ENCODE data around the gene ACTR3. TPM values are rescaled to one million over a fixed set of nuclear protein-coding genes. Genes with fewer than 3 reads are reported as not detected.

ACTR3 gene
- 115 TPM for total RNA-seq

GRCh38 chr2:113889471-113890252, at the start of gene ACTR3:
Gene ACTR3 (plus strand): TSS chr2:113890089. CDS start chr2:113890280, 191 bp downstream.

Small RNAs within 50 kb of the gene (small RNA-seq; reads per million reads assigned to genes)
- gene RF00012 (ENCODE audit: low replicate concordance) = not detected

Other genes starting within 250 kb of the ACTR3 start
- gene SLC35F5, start 133.4 kb upstream of the ACTR3 start, total RNA-seq = 193 TPM